Caco-2 (cell line): Measurements from ENCODE around the gene KDM4B. TPM values are rescaled to one million over a fixed set of nuclear protein-coding genes. Genes with fewer than 3 reads are reported as not detected.

Source experiments
- BruUV-seq: library from RNA; stranded (reverse); fragments of 400-500 nt; replicated peaks from 2 replicates; lab custom pipeline; 2021; lab: Mats Ljungman, UMichigan
- CTCF ChIA-PET: fragments of 300-600 bp; sonication (Branson Sonifier 250); formaldehyde crosslinking; loops from one replicate; lab custom pipeline; 2022; ENCODE audit warnings: antibody characterized with exemption; lab: Charles Lee
- POLR2A ChIA-PET: fragments of 300-600 bp; sonication (Branson Sonifier 250); formaldehyde crosslinking; loops from one replicate; lab custom pipeline; 2022; ENCODE audit warnings: antibody characterized with exemption; lab: Charles Lee
- DNase-seq, 2 experiments: peaks; one replicate each; pipeline versions ENCODE4 v3.0.0 to v3.0.0-alpha.2; 2020 to 2022
- H3K27me3 ChIP-seq: replicated peaks from 2 replicates; pipeline ENCODE4 v1.6.0; 2011; ENCODE audit warnings: low read length; ENCODE audit not compliant: control insufficient read depth, insufficient read depth
- H3K36me3 ChIP-seq: 2 replicates; pipeline ENCODE4 v1.5.1; 2011; ENCODE audit warnings: low read length; ENCODE audit not compliant: control insufficient read depth, insufficient read depth
- H3K4me1 ChIP-seq: fragments of 250-450 bp; sonication (Bioruptor Pico); 2 replicates; pipeline ENCODE4 v1.5.1; 2020; ENCODE audit warnings: mild to moderate bottlenecking
- H3K4me3 ChIP-seq: 2 replicates; pipeline ENCODE4 v1.5.1; 2011; ENCODE audit warnings: low read depth, mild to moderate bottlenecking, control low read depth, low read length
- H3K9me3 ChIP-seq: fragments of 250-450 bp; sonication (Bioruptor Pico); 2 replicates; pipeline ENCODE4 v1.5.1; 2020; ENCODE audit warnings: mild to moderate bottlenecking, moderate library complexity
- H3K27ac Mint-ChIP-seq: one replicate; pipeline ENCODE4 v1.8.0; 2022; ENCODE audit warnings: mixed read lengths; ENCODE audit not compliant: unreplicated experiment
- H3K27me3 Mint-ChIP-seq: one replicate; pipeline ENCODE4 v1.8.0; 2022; ENCODE audit warnings: mixed read lengths; ENCODE audit not compliant: insufficient read depth, unreplicated experiment
- H3K36me3 Mint-ChIP-seq: one replicate; pipeline ENCODE4 v1.8.0; 2022; ENCODE audit warnings: mild to moderate bottlenecking, mixed read lengths; ENCODE audit not compliant: insufficient read depth, unreplicated experiment
- H3K4me1 Mint-ChIP-seq: one replicate; pipeline ENCODE4 v1.8.0; 2022; ENCODE audit warnings: low read depth, mixed read lengths; ENCODE audit not compliant: unreplicated experiment
- H3K4me3 Mint-ChIP-seq: one replicate; pipeline ENCODE4 v1.8.0; 2022; ENCODE audit warnings: mild to moderate bottlenecking, moderate library complexity, mixed read lengths; ENCODE audit not compliant: unreplicated experiment
- H3K9me3 Mint-ChIP-seq: one replicate; pipeline ENCODE4 v1.8.0; 2022; ENCODE audit warnings: mixed read lengths; ENCODE audit not compliant: unreplicated experiment
- intact Hi-C: fragments of 100-400 bp; cut with micrococcal nuclease; formaldehyde crosslinking; loops from one replicate; pipeline ENCODE4 v1.10.0; 2022; ENCODE audit not compliant: unreplicated experiment
- total RNA-seq: library from RNA; stranded (reverse); gene quantifications from 2 replicates; pipeline ENCODE4 v1.2.3, GENCODE V29; 2022
- TF ChIP-seq, protein P1 (sequence below), 2 experiments: fragments of 200-600 bp in 1 of 2; IDR thresholded peaks; 1 replicate in 1 of 2; 2 replicates in 1 of 2; pipeline versions ENCODE4 v1.5.1 to v1.8.0; 2011 to 2022; ENCODE audit warnings: antibody characterized with exemption in 1 of 2, control low read depth in 1 of 2, inconsistent platforms in 1 of 2, low read depth in 1 of 2, low read length in 1 of 2, mild to moderate bottlenecking in 1 of 2, moderate library complexity in 1 of 2; ENCODE audit not compliant: insufficient read depth in 1 of 2, severe bottlenecking in 1 of 2, unreplicated experiment in 1 of 2

Gene KDM4B
- total RNA-seq, 1 experiment from 2014 or later: 27.4 TPM

GRCh38 chr19:5074407-5074806, 105.5 kb downstream of the KDM4B start:
- intact Hi-C loops: no loop called here
- POLR2A ChIA-PET: no interaction called here
- H3K9me3 ChIP-seq: no peaks in the 10 kb centered on the region
- peaks cover 10% of the 10 kb centered on the region for H3K36me3 Mint-ChIP-seq
- H3K36me3 ChIP-seq: no peaks in the 10 kb centered on the region
- no peak overlapping the region for H3K27ac Mint-ChIP-seq
- no peak for DNase-seq
- H3K27me3 Mint-ChIP-seq: no peaks in the 10 kb centered on the region
- H3K4me1 ChIP-seq: no peaks in the 10 kb centered on the region
- TF ChIP-seq, protein P1, sequence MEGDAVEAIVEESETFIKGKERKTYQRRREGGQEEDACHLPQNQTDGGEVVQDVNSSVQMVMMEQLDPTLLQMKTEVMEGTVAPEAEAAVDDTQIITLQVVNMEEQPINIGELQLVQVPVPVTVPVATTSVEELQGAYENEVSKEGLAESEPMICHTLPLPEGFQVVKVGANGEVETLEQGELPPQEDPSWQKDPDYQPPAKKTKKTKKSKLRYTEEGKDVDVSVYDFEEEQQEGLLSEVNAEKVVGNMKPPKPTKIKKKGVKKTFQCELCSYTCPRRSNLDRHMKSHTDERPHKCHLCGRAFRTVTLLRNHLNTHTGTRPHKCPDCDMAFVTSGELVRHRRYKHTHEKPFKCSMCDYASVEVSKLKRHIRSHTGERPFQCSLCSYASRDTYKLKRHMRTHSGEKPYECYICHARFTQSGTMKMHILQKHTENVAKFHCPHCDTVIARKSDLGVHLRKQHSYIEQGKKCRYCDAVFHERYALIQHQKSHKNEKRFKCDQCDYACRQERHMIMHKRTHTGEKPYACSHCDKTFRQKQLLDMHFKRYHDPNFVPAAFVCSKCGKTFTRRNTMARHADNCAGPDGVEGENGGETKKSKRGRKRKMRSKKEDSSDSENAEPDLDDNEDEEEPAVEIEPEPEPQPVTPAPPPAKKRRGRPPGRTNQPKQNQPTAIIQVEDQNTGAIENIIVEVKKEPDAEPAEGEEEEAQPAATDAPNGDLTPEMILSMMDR (IDR thresholded peaks at IDR 0.05; ENCODE audit: insufficient read depth in 1 of 2, low read depth in 1 of 2, low read length in 1 of 2, severe bottlenecking in 1 of 2, unreplicated experiment in 1 of 2): no peak
- no peaks in the 10 kb centered on the region for H3K27me3 ChIP-seq
- CTCF ChIA-PET: no interaction called here
- no peak overlapping the region for H3K4me3 ChIP-seq
- H3K9me3 Mint-ChIP-seq: no peaks in the 10 kb centered on the region
- no peaks in the 10 kb centered on the region for H3K4me1 Mint-ChIP-seq
- no peak overlapping the region for H3K4me3 Mint-ChIP-seq
- BruUV-seq: no TSS peak

- Mint-ChIP-seq H3K27ac (no peak overlapping the region), H3K36me3 (peaks cover 7% of the 10 kb centered on the region), H3K4me3 (no peak overlapping the region), H3K4me1 (no peaks in the 10 kb centered on the region), H3K27me3 (no peaks in the 10 kb centered on the region), H3K9me3 (no peaks in the 10 kb centered on the region)
- Histone ChIP-seq H3K4me3 (no peak overlapping the region), H3K27me3 (no peaks in the 10 kb centered on the region), H3K36me3 (no peaks in the 10 kb centered on the region), H3K9me3 (no peaks in the 10 kb centered on the region), H3K4me1 (no peaks in the 10 kb centered on the region)
- ChIA-PET CTCF (no interaction called here), POLR2A (no interaction called here)
- DNase-seq: no peak
- TF ChIP-seq, protein P1 (IDR thresholded peaks at IDR 0.05; ENCODE audit: insufficient read depth in 1 of 2, low read depth in 1 of 2, low read length in 1 of 2, severe bottlenecking in 1 of 2, unreplicated experiment in 1 of 2): no peak
- intact Hi-C loops: no loop called here
- BruUV-seq: no TSS peak
Measured at GRCh38 chr19:5074830-5075394, 106.0 kb downstream of the KDM4B start.

- CTCF ChIA-PET: no interaction called here
- H3K27me3 Mint-ChIP-seq: no peaks in the 10 kb centered on the region
- H3K4me3 ChIP-seq: no peak overlapping the region
Measured at GRCh38 chr19:5075597-5075996, 106.7 kb downstream of the KDM4B start.

More at GRCh38 chr19:5075597-5075996, 106.7 kb downstream of the KDM4B start:
- Histone ChIP-seq H3K4me1 (no peaks in the 10 kb centered on the region), H3K27me3 (no peaks in the 10 kb centered on the region), H3K9me3 (no peaks in the 10 kb centered on the region), H3K36me3 (no peaks in the 10 kb centered on the region)
- Mint-ChIP-seq H3K4me1 (no peaks in the 10 kb centered on the region), H3K4me3 (no peak overlapping the region), H3K36me3 (peaks cover 11% of the 10 kb centered on the region), H3K27ac (no peak overlapping the region), H3K9me3 (no peaks in the 10 kb centered on the region)
- BruUV-seq: no TSS peak
- no peak for DNase-seq
- POLR2A ChIA-PET: no interaction called here
- TF ChIP-seq, protein P1 (IDR thresholded peaks at IDR 0.05; ENCODE audit: insufficient read depth in 1 of 2, low read depth in 1 of 2, low read length in 1 of 2, severe bottlenecking in 1 of 2, unreplicated experiment in 1 of 2): no peak
- intact Hi-C loops: no loop called here
